ENCODE data around the gene CELA3A.

The CELA3A gene

GRCh38 chr1:22053861-22054770, 52.7 kb downstream of the CELA3A start:
- peak; percentile 85 for DNase-seq (ENCODE audit: low read depth)
- no peak for TF ChIP-seq CTCF (IDR thresholded peaks at IDR 0.05; ENCODE audit: insufficient read depth, low read depth, low read length, missing control alignments)
- peak overlapping the region; percentile 94 for H3K4me3 ChIP-seq (ENCODE audit: low read length)

DNA sequence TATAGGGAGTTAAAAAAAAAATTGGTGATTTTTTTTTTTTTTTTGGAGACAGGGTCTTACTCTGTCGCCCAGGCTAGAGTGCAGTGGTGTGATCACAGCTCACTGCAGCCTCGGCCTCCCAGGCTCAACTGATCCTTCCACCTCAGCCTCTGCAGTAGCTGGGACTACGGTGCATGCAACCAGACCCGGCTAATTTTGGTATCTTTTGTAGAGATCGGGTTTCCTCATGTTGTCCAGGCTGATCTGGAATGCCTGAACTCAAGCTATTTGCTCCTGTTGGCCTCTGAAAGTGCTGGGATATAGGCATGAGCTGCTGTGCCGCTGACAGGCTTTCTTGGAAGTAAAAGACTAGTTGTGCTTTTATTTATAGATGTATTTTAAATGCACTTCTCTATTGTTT, 54.0 kb downstream of the CELA3A start:
- TF ChIP-seq CTCF (IDR thresholded peaks at IDR 0.05; ENCODE audit: insufficient read depth, low read depth, low read length, missing control alignments), result no peak
- H3K4me3 ChIP-seq (ENCODE audit: low read length), result peak overlapping the region; percentile 5

DNA sequence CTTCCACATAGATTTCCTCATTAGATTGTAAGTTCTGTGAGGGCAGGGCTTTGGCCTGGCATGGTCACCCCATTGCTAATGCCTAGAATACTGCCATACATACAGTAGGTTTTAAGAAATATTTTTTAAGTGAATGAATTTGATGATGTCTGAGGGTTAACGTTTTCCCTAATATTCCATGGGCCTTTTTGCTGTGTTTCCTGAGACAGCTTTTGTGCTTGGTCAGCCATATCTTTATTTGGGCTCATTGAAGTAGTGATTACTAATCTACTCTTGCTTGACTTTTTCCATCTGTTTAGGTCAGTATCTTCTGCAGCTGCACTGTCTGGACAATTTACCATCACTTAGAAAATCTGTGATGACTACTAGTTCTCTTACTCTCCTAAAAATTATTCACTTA, 54.6 kb downstream of the CELA3A start:
- H3K4me3 ChIP-seq (ENCODE audit: low read length), result no peak overlapping the region
- TF ChIP-seq CTCF (IDR thresholded peaks at IDR 0.05; ENCODE audit: insufficient read depth, low read depth, low read length, missing control alignments), result no peak
- DNase-seq (ENCODE audit: low read depth), result no peak

More for the DNA sequence above, 54.0 kb downstream of the CELA3A start:
- DNase-seq (ENCODE audit: low read depth), result no peak

- no peak for TF ChIP-seq CTCF (IDR thresholded peaks at IDR 0.05; ENCODE audit: insufficient read depth, low read depth, low read length, missing control alignments)
- no peak for DNase-seq (ENCODE audit: low read depth)
Observed at GRCh38 chr1:22056936-22057335, 55.5 kb downstream of the CELA3A start.

DNA sequence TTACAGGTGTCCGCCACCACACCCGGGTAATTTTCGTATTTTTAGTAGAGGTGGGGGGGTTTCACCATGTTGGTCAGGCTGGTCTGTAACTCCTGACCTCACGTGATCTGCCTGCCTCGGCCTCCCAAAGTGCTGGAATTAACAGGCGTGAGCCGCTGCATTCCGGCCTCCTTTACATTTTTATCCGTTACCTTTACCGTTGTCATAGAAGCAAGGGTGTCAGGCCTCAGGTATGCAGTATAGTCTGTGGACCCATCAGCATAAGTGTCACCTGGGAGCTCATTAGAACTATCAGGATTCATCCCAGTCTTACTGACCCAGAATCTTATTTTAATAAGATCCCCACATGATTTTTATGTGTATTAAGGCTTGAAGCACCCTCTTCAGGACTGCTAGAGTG, 56.4 kb downstream of the CELA3A start:
- no peak overlapping the region for H3K4me3 ChIP-seq (ENCODE audit: low read length)
- DNase-seq (ENCODE audit: low read depth), result no peak
- TF ChIP-seq CTCF (IDR thresholded peaks at IDR 0.05; ENCODE audit: insufficient read depth, low read depth, low read length, missing control alignments), result no peak

More at GRCh38 chr1:22056936-22057335, 55.5 kb downstream of the CELA3A start:
- H3K4me3 ChIP-seq (ENCODE audit: low read length), result no peak overlapping the region
